Suppressor macrophage treated with lipopolysaccharide for 1 hour (primary cell): ENCODE data around the gene AMBP.

ENCODE experiments used
- DNase-seq, 3 donors: peaks; one replicate each; pipeline ENCODE4 v3.0.0-alpha.2; 2020 to 2022

The AMBP gene

GRCh38 chr9:114078021-114078780, at the start of gene AMBP:
AMBP (minus strand) TSS chr9:114078300; CDS start chr9:114078209, 91 bp downstream.
- DNase-seq = peak in 1 of 3 donors; percentile 8

GRCh38 chr9:114126247-114127060, 48.4 kb upstream of the AMBP start:
- no peak for DNase-seq

GRCh38 chr9:114125476-114126013, 47.4 kb upstream of the AMBP start:
- DNase-seq = no peak

DNA sequence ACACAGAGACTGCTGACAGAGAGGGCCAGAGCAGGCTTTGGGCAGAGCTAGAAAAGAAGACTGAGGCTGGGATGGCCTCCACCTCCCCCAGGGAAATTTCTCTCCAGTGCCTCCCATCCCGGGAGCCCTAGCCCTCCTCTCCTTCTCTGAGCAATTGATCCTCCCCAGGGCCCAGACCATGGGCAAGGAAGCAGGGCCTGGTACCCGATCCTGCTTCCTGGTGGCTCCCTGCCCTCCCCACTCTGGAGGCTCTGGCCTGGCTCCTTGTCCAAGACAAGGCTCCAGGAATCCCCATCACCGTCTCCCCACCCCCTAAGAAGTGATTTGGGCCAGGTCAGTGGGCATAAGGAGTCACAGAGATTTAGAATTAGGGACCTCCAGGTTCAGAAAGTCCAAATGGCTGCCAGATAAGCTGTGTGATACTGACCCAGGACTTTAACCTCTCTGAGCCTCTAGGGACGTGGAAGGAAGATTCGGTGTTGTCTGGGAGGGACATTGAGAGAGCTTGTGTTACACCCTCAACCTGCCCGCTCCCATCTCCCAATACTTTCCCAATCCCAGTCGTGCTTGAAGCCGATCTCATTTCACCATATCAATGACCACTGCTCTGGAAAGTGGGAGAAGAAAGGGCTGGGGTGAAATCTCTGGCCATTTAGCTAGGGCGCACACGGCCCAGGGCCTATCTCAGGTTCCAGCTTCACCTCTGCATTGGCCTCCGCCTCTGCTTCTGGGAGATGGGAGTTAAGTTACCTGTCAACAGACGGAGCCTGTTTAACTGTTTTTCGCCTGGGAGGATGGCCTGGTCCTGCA, 46.8 kb upstream of the AMBP start:
- no peak for DNase-seq

DNA sequence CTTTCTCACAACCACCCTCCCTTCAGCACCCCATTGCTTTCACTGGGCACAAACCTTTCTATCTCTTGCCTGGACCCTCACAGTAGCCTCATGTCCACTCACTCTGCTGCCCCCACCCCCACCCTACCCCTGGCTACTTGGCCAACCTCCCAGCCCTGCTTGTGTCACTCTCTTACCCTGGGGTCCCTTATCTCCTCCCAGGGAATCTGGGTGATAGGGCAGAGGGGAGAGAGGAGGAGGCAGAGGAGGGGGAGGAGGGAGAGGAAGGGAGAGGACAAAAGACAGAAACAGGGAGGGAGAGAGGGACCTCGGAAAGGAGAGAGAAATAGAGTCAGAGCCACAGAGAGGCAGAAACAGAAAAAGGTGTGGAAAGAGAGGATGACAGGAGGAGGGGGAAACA, 46.0 kb upstream of the AMBP start:
- DNase-seq = no peak

GRCh38 chr9:114123031-114123977, 45.2 kb upstream of the AMBP start:
- DNase-seq = no peak

DNA sequence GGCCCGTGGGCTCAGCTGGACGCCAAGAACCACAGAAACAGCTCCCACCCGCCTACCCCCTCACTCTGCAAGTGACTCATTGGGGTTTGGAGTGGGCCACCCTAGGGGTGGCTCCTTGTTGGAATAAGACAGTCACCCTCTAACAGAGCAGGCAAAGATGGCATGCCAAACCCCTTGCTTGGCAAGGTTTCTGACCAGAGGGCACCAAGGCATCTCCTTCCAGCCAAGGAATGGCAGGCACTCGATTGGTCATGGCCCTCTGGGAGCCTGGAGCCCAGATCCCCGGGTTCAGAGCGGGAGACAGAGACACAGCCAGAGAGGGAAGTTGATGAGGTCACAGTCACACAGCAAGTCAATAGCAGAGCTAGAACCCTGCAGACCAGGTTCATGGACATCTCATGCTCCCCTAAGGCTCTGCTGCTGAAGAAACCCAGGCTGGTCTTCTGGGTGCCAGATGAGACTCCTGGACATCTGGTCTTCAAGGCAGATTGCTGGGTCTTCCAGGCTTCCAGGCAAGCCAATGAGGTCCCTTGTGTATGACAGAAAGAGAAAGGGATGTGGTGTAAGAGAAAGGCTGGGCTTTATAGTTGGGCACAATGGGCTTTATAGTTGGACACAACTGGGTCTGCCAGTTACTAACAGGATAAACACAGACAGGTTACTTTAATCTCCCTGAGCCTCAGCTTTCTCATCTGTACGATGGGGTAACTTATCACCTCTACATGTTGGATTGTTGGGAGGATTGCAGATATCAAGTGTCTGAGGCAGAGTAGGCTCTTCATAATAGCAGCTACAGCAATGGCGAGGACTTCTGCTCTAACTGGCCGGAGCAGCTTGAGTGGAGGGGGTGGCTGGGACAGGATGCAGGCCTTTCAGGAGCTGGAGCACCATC, 44.3 kb upstream of the AMBP start:
- DNase-seq = no peak

GRCh38 chr9:114121227-114122135, 43.4 kb upstream of the AMBP start:
- no peak for DNase-seq

- DNase-seq = no peak
Measured at GRCh38 chr9:114120192-114121014, 42.3 kb upstream of the AMBP start.

- no peak for DNase-seq
Measured at GRCh38 chr9:114119242-114120191, 41.4 kb upstream of the AMBP start.

DNA sequence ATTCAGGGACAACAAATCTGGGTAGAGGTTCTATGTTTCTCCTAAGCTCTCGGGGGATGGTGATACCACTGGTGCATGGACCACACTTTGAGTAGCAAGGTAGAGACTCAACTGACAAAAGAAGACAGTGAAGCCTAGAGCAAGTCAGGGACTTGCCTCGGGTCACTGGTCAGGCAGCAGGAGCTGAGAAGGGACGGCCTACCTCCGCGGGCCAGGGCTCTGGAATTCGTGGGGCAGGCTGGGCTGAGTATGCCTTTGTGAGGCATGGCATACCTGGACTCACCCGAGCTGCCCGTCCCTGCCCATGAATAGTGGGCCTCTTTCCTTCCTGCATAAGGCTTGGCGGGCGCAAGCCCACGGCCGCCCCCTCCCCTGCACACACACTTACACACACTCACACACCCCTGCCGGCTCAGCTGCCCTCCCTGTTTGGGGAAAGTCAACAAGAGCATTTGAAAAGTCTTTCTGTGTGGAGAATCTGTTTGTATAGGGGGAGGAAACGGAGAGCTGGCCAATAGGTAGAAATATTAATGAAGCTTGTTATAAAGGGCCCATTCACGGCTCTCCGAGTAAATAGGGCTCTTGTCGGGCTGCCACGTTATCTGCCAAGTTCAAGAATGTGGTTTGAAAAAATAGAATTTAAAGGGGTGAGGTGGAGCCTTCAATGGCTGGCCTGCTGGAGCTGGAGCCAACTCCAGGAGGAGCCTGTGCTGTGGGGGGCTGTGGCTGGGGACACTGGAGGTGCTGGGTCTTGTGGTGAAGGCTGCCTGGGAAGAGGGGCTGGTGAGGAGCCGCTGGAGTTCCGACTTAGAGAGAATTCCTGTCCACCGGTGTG, 40.1 kb upstream of the AMBP start:
- DNase-seq = no peak

DNA sequence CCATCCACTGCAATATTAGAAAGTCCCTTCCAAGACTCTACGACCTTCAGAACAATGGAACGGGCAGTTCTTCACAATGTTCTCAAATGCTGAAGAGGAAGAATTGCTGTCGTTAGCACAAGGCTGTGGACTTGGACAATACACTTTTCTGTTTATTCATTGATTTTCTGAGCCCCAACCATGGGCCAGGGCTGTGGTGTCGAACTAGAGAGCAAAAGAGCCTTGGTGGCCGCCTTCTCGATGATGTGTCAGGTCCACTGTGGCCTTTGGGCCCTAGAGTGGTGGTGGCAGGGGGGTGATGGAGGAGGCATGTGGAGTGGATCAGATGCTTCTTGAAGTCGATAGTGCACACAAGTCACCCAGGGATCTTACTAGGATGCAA, 39.5 kb upstream of the AMBP start:
- DNase-seq = no peak

- DNase-seq = peak; percentile 60 to 75 (median 63)
Measured at GRCh38 chr9:114116126-114116747, 38.1 kb upstream of the AMBP start.

DNA sequence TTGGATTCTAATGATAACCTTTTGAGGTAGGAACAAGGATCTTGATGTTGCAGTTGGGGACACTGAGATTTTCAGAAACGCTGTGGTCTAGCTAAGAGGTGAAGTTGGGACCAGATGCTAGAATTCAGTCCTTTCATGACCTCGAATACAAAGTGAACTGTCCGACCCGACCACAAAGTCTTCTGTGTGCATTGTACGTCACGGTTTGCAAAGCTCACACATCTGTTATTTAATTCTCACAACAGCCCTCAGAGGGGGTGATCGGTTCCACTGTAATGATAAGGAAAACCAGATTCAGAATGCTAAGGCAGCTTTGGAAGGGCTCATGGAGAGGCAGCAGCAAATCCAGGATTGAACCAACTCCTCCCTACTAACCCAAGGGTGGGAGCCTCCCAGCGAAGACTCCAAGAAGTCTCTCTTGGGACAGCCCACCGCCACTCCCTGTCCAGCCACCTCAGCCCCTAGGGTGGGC, 37.6 kb upstream of the AMBP start:
- no peak for DNase-seq

DNA sequence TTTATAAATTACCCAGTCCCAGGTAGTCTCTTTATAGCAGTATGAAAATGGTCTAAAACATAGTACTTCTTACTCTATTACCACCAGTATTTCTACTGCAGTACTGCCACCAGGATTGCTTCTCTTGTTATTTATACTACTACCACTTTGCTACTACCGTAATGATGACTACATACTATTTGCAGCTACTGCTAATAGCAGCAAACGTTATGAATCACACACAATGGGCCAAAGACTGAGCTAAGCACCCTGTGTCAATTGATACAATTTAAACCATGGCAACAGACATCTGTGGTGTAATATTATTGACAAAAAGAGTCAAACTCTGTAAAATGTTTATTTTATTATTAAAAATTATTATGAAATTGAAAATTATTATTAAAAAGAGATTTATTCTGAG, 36.3 kb upstream of the AMBP start:
- DNase-seq = no peak
